Endothelial cell of umbilical vein (primary cell): ENCODE results near the gene COL15A1. TPM values are rescaled to one million over a fixed set of nuclear protein-coding genes. Genes with fewer than 3 reads are reported as not detected.

ENCODE experiments used
- BruUV-seq: library from RNA; stranded (reverse); fragments of 400-500 nt; replicated peaks from 2 replicates; lab custom pipeline; 2021; lab: Mats Ljungman, UMichigan
- CTCF ChIA-PET: fragments of 300-600, 350-600 bp; sonication (Branson Sonifier 250); formaldehyde crosslinking; loops from one replicate; lab custom pipeline; 2021; ENCODE audit warnings: antibody characterized with exemption, inconsistent platforms; lab: Charles Lee
- POLR2A ChIA-PET: fragments of 300-600, 350-600 bp; sonication (Branson Sonifier 250); formaldehyde crosslinking; loops from one replicate; lab custom pipeline; 2021; ENCODE audit warnings: antibody characterized with exemption, inconsistent platforms; lab: Charles Lee
- DNase-seq: peaks from one replicate; pipeline ENCODE4 v3.0.0-alpha.2; 2011; ENCODE audit warnings: low read depth, low spot score
- FAIRE-seq: peaks from 2 replicates; lab custom pipeline; 2011; peaks lifted over from hg19 to GRCh38; lab: Jason Lieb, UNC
- H2AFZ ChIP-seq: 2 replicates; pipeline ENCODE4 v1.6.0; 2012; ENCODE audit warnings: low read depth, low read length, control low read depth, inconsistent platforms
- H3K27ac ChIP-seq: 2 replicates; pipeline ENCODE4 v1.5.1; 2011; ENCODE audit warnings: low read depth, mild to moderate bottlenecking, control low read depth, low read length, moderate library complexity; ENCODE audit not compliant: insufficient read depth
- H3K27me3 ChIP-seq, 2 experiments: 2 replicates each; pipeline versions ENCODE4 v1.6.0 to v1.6.1; 2011; ENCODE audit warnings: low read length in 2 of 2, mixed read lengths in 1 of 2; ENCODE audit not compliant: control insufficient read depth in 2 of 2, insufficient read depth in 2 of 2
- H3K36me3 ChIP-seq, 2 experiments: 2 replicates in 1 of 2; 3 replicates in 1 of 2; pipeline ENCODE4 v1.5.1; 2011; ENCODE audit warnings: low read length in 2 of 2, mild to moderate bottlenecking in 1 of 2, moderate library complexity in 1 of 2; ENCODE audit not compliant: control insufficient read depth in 2 of 2, insufficient read depth in 2 of 2; ENCODE audit errors: extremely low read depth in 1 of 2
- H3K4me1 ChIP-seq: 3 replicates; pipeline ENCODE4 v1.5.1; 2011; ENCODE audit warnings: mild to moderate bottlenecking, low read length; ENCODE audit not compliant: control insufficient read depth, insufficient read depth; ENCODE audit errors: extremely low read depth
- H3K4me2 ChIP-seq: 2 replicates; pipeline ENCODE4 v1.6.1; 2011; ENCODE audit warnings: low read length, control low read depth, mixed read lengths; ENCODE audit not compliant: insufficient read depth
- H3K4me3 ChIP-seq, 3 experiments: fragments of 200-600 bp in 1 of 3; sonication (generic), shearing (Covaris generic) in 1 of 3; replicated peaks in 1 of 3; 2 replicates each; pipeline ENCODE4 v1.5.1; 2011 to 2016; ENCODE audit warnings: control low read depth in 3 of 3, low read length in 3 of 3, mild to moderate bottlenecking in 2 of 3, inconsistent platforms in 1 of 3, low read depth in 1 of 3, moderate library complexity in 1 of 3; ENCODE audit not compliant: insufficient read depth in 1 of 3
- H3K79me2 ChIP-seq: 2 replicates; pipeline ENCODE4 v1.6.0; 2012; ENCODE audit warnings: low read length, inconsistent platforms; ENCODE audit not compliant: control insufficient read depth, insufficient read depth
- H3K9ac ChIP-seq: replicated peaks from 2 replicates; pipeline ENCODE3; 2011; ENCODE audit warnings: low read length, control low read depth; ENCODE audit not compliant: insufficient read depth; ENCODE audit errors: extremely low read depth
- H3K9me1 ChIP-seq: replicated peaks from 3 replicates; pipeline ENCODE4 v1.6.0; 2011; ENCODE audit warnings: mild to moderate bottlenecking, low read length; ENCODE audit not compliant: control insufficient read depth, insufficient read depth; ENCODE audit errors: extremely low read depth
- H3K9me3 ChIP-seq: replicated peaks from 2 replicates; pipeline ENCODE4 v1.5.1; 2012; ENCODE audit warnings: low read length, inconsistent platforms; ENCODE audit not compliant: control insufficient read depth, insufficient read depth
- H4K20me1 ChIP-seq: replicated peaks from 2 replicates; pipeline ENCODE3; 2011; ENCODE audit warnings: mild to moderate bottlenecking, low read length; ENCODE audit not compliant: control insufficient read depth, insufficient read depth; ENCODE audit errors: extremely low read depth
- EZH2 ChIP-seq: IDR thresholded peaks from 2 replicates; pipeline ENCODE4 v1.6.1; 2012; ENCODE audit warnings: borderline replicate concordance, low read depth, mild to moderate bottlenecking, moderate library complexity, low read length, inconsistent platforms; ENCODE audit not compliant: severe bottlenecking
- FOS ChIP-seq: IDR thresholded peaks from 2 replicates; pipeline ENCODE4 v1.6.1; 2011; ENCODE audit warnings: mild to moderate bottlenecking, low read length, moderate library complexity, borderline replicate concordance; ENCODE audit not compliant: insufficient read depth
- GATA2 ChIP-seq: IDR thresholded peaks from 2 replicates; pipeline ENCODE4 v1.7.0; 2011; ENCODE audit warnings: low read depth, mild to moderate bottlenecking, moderate library complexity, mixed read lengths, low read length; ENCODE audit not compliant: insufficient read length, insufficient read depth
- JUN ChIP-seq: IDR thresholded peaks from 2 replicates; pipeline ENCODE4 v1.6.1; 2011; ENCODE audit warnings: borderline replicate concordance, low read depth; ENCODE audit not compliant: insufficient read length, insufficient read depth
- MYC ChIP-seq: IDR thresholded peaks from one replicate; pipeline ENCODE4 v1.6.1; 2011; ENCODE audit warnings: mild to moderate bottlenecking, low read depth, low read length
- POLR2A ChIP-seq: IDR thresholded peaks from 2 replicates; pipeline ENCODE4 v1.6.1; 2012; ENCODE audit warnings: low read depth, mild to moderate bottlenecking, control low read depth, low read length
- POLR2AphosphoS5 ChIP-seq: IDR thresholded peaks from 2 replicates; pipeline ENCODE4 v1.6.1; 2012; ENCODE audit warnings: low read depth, mild to moderate bottlenecking, control low read depth, low read length, moderate library complexity; ENCODE audit not compliant: insufficient read depth
- dilution Hi-C: fragments of 300-500 bp; cut with MboI; formaldehyde crosslinking; loops from one replicate; pipeline ENCODE4 v1.15.0; 2019; ENCODE audit warnings: low sequenced_read_pairs; ENCODE audit not compliant: extremely low pct_ligation_motif_present
- intact Hi-C: fragments of 100-400 bp; cut with micrococcal nuclease; formaldehyde crosslinking; loops from one replicate; pipeline ENCODE4 v1.10.0; 2022
- polyA plus RNA-seq, 4 experiments: library from polyadenylated mRNA; depleted of rRNA in 3 of 4; stranded (reverse) in 3 of 4; unstranded in 1 of 4; fragments of >200 nt; gene quantifications; 2 replicates each; pipeline versions ENCODE4 v1.2.1 to v1.2.3, GENCODE V29; 2011 to 2012; ENCODE audit warnings: missing spikeins in 1 of 4
- total RNA-seq: library from RNA; stranded (reverse); gene quantifications from 2 replicates; pipeline ENCODE4 v1.2.3, GENCODE V29; 2021
- TF ChIP-seq, protein P1 (sequence below), 2 donors: IDR thresholded peaks; 1 replicate in 1 of 2; 2 replicates in 1 of 2; pipeline ENCODE4 v1.5.1; 2011; ENCODE audit warnings: low read length in 2 of 2, mild to moderate bottlenecking in 2 of 2, moderate library complexity in 2 of 2, control low read depth in 1 of 2, inconsistent platforms in 1 of 2, low read depth in 1 of 2; ENCODE audit not compliant: insufficient read depth in 1 of 2; ENCODE audit errors: extremely low read depth in 1 of 2

The COL15A1 gene
- total and polyA plus RNA-seq, 2 donors (not counting 3 experiments of a cell fraction or from before 2014, with no cell fraction given) = not detected

DNA sequence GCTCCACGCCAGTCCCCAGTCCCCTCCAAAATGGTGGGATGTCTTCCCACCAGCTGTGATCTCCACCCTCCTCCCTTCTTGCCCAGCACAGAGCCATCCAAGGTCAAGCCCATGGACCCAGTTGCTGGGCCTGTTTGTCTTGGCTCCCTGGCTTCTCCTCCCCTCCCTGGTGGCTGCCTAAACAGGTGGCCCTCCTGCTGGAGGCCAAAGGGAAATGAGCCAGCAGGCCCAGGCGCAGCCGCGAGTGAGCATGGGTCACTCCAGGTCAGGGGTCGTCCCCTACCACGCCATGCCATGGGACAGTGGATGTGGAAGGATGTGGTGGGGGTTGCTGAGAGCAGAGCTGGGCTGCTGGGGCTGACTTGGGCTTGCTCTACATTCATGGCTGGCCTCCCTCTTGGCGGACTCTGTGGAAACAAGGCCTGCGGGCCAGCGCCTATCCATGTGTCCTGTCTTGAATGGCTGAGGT lies 33.6 kb downstream of the COL15A1 start:
- Histone ChIP-seq H3K79me2 (no peaks in the 10 kb centered on the region), H2AFZ (no peak overlapping the region), H3K36me3 (no peaks in the 10 kb centered on the region), H3K4me1 (no peaks in the 10 kb centered on the region), H3K27ac (no peak overlapping the region), H4K20me1 (no peaks in the 10 kb centered on the region), H3K9me3 (no peaks in the 10 kb centered on the region), H3K9ac (no peak overlapping the region), H3K4me3 (no peak overlapping the region), H3K27me3 (peaks cover 0 to 3% of the 10 kb centered on the region in 2 experiments), H3K4me2 (no peak overlapping the region), H3K9me1 (no peaks in the 10 kb centered on the region)
- TF ChIP-seq FOS (no peak), GATA2 (no peak), MYC (no peak), POLR2A (no peak), JUN (no peak), POLR2AphosphoS5 (no peak), EZH2 (no peak)
- TF ChIP-seq, protein P1, sequence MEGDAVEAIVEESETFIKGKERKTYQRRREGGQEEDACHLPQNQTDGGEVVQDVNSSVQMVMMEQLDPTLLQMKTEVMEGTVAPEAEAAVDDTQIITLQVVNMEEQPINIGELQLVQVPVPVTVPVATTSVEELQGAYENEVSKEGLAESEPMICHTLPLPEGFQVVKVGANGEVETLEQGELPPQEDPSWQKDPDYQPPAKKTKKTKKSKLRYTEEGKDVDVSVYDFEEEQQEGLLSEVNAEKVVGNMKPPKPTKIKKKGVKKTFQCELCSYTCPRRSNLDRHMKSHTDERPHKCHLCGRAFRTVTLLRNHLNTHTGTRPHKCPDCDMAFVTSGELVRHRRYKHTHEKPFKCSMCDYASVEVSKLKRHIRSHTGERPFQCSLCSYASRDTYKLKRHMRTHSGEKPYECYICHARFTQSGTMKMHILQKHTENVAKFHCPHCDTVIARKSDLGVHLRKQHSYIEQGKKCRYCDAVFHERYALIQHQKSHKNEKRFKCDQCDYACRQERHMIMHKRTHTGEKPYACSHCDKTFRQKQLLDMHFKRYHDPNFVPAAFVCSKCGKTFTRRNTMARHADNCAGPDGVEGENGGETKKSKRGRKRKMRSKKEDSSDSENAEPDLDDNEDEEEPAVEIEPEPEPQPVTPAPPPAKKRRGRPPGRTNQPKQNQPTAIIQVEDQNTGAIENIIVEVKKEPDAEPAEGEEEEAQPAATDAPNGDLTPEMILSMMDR (IDR thresholded peaks at IDR 0.05; ENCODE audit: extremely low read depth in 1 of 2, insufficient read depth in 1 of 2, low read depth in 1 of 2, low read length in 2 of 2) = no peak
- ChIA-PET POLR2A (no interaction called here), CTCF (interaction anchor here (1.2 to 1.9 kb wide), 4 partner anchors 111 to 164 kb away, joined by 3 to 6 read pairs (median 4); no protein-coding TSS in a partner anchor)
- BruUV-seq = no TSS peak
- no peak for FAIRE-seq
- intact Hi-C loops (no loop called here), dilution Hi-C loops (no loop called here)
- DNase-seq = no peak
